ENCODE measurements around the gene MTARC2.

MTARC2 gene

DNA sequence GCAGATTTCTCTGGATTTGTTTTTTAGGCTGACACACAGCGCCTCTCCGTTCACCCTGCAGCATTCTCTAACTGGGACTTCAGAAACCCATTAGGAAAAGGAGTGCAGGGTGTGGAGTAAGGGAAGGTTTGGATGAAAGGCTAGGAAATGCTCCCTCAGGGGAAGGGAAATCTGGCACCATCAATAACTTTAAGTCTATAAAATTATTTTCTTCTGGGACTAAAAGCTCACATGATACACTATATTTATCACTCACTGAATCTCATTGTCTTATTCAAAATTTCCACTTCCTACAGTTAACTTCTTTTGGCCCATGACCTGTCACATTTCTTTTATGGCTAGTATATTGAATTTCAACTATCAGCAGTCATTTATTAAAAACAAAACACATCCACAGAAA, 85.3 kb downstream of the MTARC2 start:
- DNase-seq, result no peak

Data from fibroblast of skin of right biceps (primary cell).